Measurements from ENCODE around the gene RNPEPL1.

RNPEPL1 gene

GRCh38 chr2:240601061-240601830 is 33.0 kb downstream of the RNPEPL1 start:
- Histone ChIP-seq H3K9me3 (ENCODE audit: control insufficient read depth, insufficient read depth, low read depth, low read length) (no peaks in the 10 kb centered on the region), H3K4me1 (ENCODE audit: control insufficient read depth, insufficient read depth, low read length) (no peaks in the 10 kb centered on the region; the same call in 1 of the 2 replicates), H3K27ac (ENCODE audit: extremely low read depth, low read depth, low read length) (no peak overlapping the region), H3K36me3 (ENCODE audit: control insufficient read depth in 2 of 2, insufficient read depth in 1 of 2, low read length in 2 of 2) (peaks cover 0 to 44% of the 10 kb centered on the region in 2 experiments; a peak in 2 of 3 replicates), H3K4me3 (ENCODE audit: low read depth, low read length) (no peak overlapping the region)
- ChIA-PET CTCF (no interaction called here), POLR2A (interaction anchor here (4.5 kb wide), 1 partner anchor 14 kb away, joined by 14 read pairs; the partner anchor contains the start of gene CAPN10)
- TF ChIP-seq ZFP41 (tag by site-specific recombination; IDR thresholded peaks at IDR 0.05; ENCODE audit: borderline replicate concordance) (no peak), ZNF169 (tag by site-specific recombination; IDR thresholded peaks at IDR 0.05) (no peak), ZNF843 (tag by site-specific recombination; IDR thresholded peaks at IDR 0.05) (no peak), SP2 (tag by site-specific recombination; IDR thresholded peaks at IDR 0.05) (no peak), SETDB1 (IDR thresholded peaks at IDR 0.05; ENCODE audit: insufficient read length, low read length) (no peak), ZNF639 (tag by site-specific recombination; IDR thresholded peaks at IDR 0.05) (no peak), ZNF354C (tag by site-specific recombination; IDR thresholded peaks at IDR 0.05; ENCODE audit: borderline replicate concordance, low read depth) (no peak), ZEB2 (tag by site-specific recombination; IDR thresholded peaks at IDR 0.05) (no peak), ZNF138 (tag by site-specific recombination; IDR thresholded peaks at IDR 0.05; ENCODE audit: borderline replicate concordance) (no peak), ZNF530 (tag by site-specific recombination; IDR thresholded peaks at IDR 0.05; ENCODE audit: low read depth) (no peak), YY1 (tag by site-specific recombination; IDR thresholded peaks at IDR 0.05) (no peak), ZBTB48 (tag by site-specific recombination; IDR thresholded peaks at IDR 0.05) (no peak), ZNF292 (tag by site-specific recombination; IDR thresholded peaks at IDR 0.05; ENCODE audit: borderline replicate concordance, low read depth) (no peak), ZNF362 (tag by site-specific recombination; IDR thresholded peaks at IDR 0.05) (no peak), ZNF660 (tag by site-specific recombination; IDR thresholded peaks at IDR 0.05) (no peak)

DNA sequence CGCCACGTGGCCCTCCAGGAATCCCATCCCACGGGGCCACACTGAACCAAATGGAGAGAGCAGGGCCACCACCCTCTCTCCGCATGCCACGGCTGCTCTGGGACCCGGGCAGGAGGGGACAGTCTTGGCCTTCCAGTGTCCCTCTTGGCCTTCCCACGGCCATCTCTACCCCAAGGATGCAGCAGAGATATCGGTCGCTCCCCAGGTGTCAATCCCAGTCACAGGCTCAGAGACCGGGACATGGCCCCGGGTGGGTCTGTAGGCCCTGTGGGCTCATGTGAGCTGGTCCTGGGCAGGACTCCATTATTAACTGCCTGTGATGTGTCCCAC is 33.5 kb downstream of the RNPEPL1 start:
- CTCF ChIA-PET: no interaction called here

More for the DNA sequence above, 33.5 kb downstream of the RNPEPL1 start:
- H3K4me1 ChIP-seq (ENCODE audit: control insufficient read depth, insufficient read depth, low read length): no peaks in the 10 kb centered on the region; the same call in 1 of the 2 replicates
- peaks cover 0 to 38% of the 10 kb centered on the region in 2 experiments; a peak in 2 of 3 replicates for H3K36me3 ChIP-seq (ENCODE audit: control insufficient read depth in 2 of 2, insufficient read depth in 1 of 2, low read length in 2 of 2)
- POLR2A ChIA-PET: interaction anchor here (4.5 kb wide), 1 partner anchor 15 kb away, joined by 14 read pairs; the partner anchor contains the start of gene CAPN10
- no peaks in the 10 kb centered on the region for H3K9me3 ChIP-seq (ENCODE audit: control insufficient read depth, insufficient read depth, low read depth, low read length)
- no peak overlapping the region for H3K4me3 ChIP-seq (ENCODE audit: low read depth, low read length)
- no peak overlapping the region for H3K27ac ChIP-seq (ENCODE audit: extremely low read depth, low read depth, low read length)
- TF ChIP-seq OVOL3 (tag by site-specific recombination; IDR thresholded peaks at IDR 0.05) (no peak), REST (tag by site-specific recombination; IDR thresholded peaks at IDR 0.05) (no peak), ZNF621 (tag by site-specific recombination; IDR thresholded peaks at IDR 0.05) (no peak), ZNF830 (tag by site-specific recombination; IDR thresholded peaks at IDR 0.05; ENCODE audit: low read depth) (no peak), ZNF501 (tag by site-specific recombination; IDR thresholded peaks at IDR 0.05) (no peak), ZNF510 (tag by site-specific recombination; IDR thresholded peaks at IDR 0.05; ENCODE audit: insufficient replicate concordance) (no peak), ZSCAN5A (tag by site-specific recombination; IDR thresholded peaks at IDR 0.05) (no peak), ZSCAN30 (tag by site-specific recombination; IDR thresholded peaks at IDR 0.05) (no peak)
- TF ChIP-seq, protein P1, sequence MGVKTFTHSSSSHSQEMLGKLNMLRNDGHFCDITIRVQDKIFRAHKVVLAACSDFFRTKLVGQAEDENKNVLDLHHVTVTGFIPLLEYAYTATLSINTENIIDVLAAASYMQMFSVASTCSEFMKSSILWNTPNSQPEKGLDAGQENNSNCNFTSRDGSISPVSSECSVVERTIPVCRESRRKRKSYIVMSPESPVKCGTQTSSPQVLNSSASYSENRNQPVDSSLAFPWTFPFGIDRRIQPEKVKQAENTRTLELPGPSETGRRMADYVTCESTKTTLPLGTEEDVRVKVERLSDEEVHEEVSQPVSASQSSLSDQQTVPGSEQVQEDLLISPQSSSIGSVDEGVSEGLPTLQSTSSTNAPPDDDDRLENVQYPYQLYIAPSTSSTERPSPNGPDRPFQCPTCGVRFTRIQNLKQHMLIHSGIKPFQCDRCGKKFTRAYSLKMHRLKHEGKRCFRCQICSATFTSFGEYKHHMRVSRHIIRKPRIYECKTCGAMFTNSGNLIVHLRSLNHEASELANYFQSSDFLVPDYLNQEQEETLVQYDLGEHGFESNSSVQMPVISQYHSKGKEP (tag by site-specific recombination; IDR thresholded peaks at IDR 0.05): no peak
